ENCODE results near the gene ELANE. TPM values are rescaled to one million over a fixed set of nuclear protein-coding genes. Genes with fewer than 3 reads are reported as not detected.
A peak's percentile ranks its signal among the peaks of the same experiment; 100 is the strongest.

ELANE gene
- total and polyA plus RNA-seq, 9 of the 15 experiments (the other 6 are each of a cell fraction or from before 2014, with no cell fraction given) = not detected

DNA sequence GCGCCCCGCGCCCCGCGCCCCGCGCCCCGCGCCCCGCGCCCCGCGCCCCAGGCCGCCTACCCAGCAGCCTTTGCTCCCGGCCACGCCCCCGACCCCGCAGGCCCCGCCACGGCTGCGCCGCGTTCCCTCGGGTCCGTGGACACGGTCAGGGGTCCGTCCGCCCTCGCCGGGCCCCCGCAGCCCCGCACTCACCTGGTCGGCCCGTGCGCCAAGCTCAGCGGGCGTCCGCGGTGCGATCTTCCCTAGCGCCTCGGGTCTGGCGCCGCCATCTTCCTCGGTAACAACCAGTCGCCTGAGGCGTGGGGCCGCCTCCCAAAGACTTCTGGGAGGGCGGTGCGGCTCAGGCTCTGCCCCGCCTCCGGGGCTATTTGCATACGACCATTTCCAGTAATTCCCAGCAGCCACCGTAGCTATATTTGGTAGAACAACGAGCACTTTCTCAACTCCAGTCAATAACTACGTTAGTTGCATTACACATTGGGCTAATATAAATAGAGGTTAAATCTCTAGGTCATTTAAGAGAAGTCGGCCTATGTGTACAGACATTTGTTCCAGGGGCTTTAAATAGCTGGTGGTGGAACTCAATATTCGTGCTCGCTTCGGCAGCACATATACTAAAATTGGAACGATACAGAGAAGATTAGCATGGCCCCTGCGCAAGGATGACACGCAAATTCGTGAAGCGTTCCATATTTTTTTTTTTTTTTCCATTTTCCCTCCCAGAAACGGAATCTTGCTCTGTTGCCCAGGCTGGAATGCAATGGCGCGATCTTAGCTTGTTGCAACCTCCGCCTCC lies 41.0 kb downstream of the ELANE start, which contains the start of the genes MED16 and RNU6-9 (continued):
- TF ChIP-seq E2F5 (CRISPR knock-in tag; IDR thresholded peaks at IDR 0.05) (no peak), ZNF431 (CRISPR knock-in tag; IDR thresholded peaks at IDR 0.05) (no peak), MNT (conservative IDR thresholded peaks at IDR 0.05) (peak in 1 of 2 experiments; percentile 71; a peak in 2 of 4 replicates), ZKSCAN1 (IDR thresholded peaks at IDR 0.05; ENCODE audit: low read depth, low read length) (no peak), PHB (CRISPR knock-in tag; IDR thresholded peaks at IDR 0.05) (no peak), ARID2 (IDR thresholded peaks at IDR 0.05) (no peak), RBFOX2 (IDR thresholded peaks at IDR 0.05; ENCODE audit: low read depth, low read length) (peak; percentile 93), GTF2A2 (tag; IDR thresholded peaks at IDR 0.05) (no peak), ZBTB1 (CRISPR knock-in tag; IDR thresholded peaks at IDR 0.05; ENCODE audit: borderline replicate concordance, low read depth) (no peak), MYNN (IDR thresholded peaks at IDR 0.05) (no peak), MYNN (CRISPR knock-in tag; IDR thresholded peaks at IDR 0.05) (no peak), RBM22 (IDR thresholded peaks at IDR 0.05; ENCODE audit: low read depth, low read length, poor library complexity, severe bottlenecking) (no peak), POU5F1 (IDR thresholded peaks at IDR 0.05; ENCODE audit: borderline replicate concordance, low read depth, low read length, partially characterized antibody) (no peak), NFIX (CRISPR knock-in tag; IDR thresholded peaks at IDR 0.05; ENCODE audit: low read depth) (no peak), SAP30 (IDR thresholded peaks at IDR 0.05; ENCODE audit: borderline replicate concordance, insufficient read depth, low read depth, low read length, poor library complexity, severe bottlenecking) (peak; percentile 72), KDM4B (IDR thresholded peaks at IDR 0.05; ENCODE audit: borderline replicate concordance in 2 of 2, low read depth in 1 of 2) (no peak), ASH1L (IDR thresholded peaks at IDR 0.05; ENCODE audit: borderline replicate concordance, low read depth, partially characterized antibody) (no peak)
- TF ChIP-seq, protein P1, sequence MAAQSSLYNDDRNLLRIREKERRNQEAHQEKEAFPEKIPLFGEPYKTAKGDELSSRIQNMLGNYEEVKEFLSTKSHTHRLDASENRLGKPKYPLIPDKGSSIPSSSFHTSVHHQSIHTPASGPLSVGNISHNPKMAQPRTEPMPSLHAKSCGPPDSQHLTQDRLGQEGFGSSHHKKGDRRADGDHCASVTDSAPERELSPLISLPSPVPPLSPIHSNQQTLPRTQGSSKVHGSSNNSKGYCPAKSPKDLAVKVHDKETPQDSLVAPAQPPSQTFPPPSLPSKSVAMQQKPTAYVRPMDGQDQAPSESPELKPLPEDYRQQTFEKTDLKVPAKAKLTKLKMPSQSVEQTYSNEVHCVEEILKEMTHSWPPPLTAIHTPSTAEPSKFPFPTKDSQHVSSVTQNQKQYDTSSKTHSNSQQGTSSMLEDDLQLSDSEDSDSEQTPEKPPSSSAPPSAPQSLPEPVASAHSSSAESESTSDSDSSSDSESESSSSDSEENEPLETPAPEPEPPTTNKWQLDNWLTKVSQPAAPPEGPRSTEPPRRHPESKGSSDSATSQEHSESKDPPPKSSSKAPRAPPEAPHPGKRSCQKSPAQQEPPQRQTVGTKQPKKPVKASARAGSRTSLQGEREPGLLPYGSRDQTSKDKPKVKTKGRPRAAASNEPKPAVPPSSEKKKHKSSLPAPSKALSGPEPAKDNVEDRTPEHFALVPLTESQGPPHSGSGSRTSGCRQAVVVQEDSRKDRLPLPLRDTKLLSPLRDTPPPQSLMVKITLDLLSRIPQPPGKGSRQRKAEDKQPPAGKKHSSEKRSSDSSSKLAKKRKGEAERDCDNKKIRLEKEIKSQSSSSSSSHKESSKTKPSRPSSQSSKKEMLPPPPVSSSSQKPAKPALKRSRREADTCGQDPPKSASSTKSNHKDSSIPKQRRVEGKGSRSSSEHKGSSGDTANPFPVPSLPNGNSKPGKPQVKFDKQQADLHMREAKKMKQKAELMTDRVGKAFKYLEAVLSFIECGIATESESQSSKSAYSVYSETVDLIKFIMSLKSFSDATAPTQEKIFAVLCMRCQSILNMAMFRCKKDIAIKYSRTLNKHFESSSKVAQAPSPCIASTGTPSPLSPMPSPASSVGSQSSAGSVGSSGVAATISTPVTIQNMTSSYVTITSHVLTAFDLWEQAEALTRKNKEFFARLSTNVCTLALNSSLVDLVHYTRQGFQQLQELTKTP (IDR thresholded peaks at IDR 0.05; ENCODE audit: low read depth in 1 of 2, partially characterized antibody in 2 of 2) = peak; percentile 59 to 91
- TF ChIP-seq, protein P2, sequence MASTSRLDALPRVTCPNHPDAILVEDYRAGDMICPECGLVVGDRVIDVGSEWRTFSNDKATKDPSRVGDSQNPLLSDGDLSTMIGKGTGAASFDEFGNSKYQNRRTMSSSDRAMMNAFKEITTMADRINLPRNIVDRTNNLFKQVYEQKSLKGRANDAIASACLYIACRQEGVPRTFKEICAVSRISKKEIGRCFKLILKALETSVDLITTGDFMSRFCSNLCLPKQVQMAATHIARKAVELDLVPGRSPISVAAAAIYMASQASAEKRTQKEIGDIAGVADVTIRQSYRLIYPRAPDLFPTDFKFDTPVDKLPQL (IDR thresholded peaks at IDR 0.05; ENCODE audit: extremely low read depth, insufficient read length) = no peak
